Panc1 (cell line): ENCODE results near the gene DRGX.

Experiments used
- CTCF ChIP-seq: fragments of 450-650 bp; IDR thresholded peaks from 2 replicates; pipeline ENCODE4 v1.5.1; 2017; ENCODE audit warnings: mild to moderate bottlenecking
- POLR2AphosphoS5 ChIP-seq: IDR thresholded peaks from 2 replicates; pipeline ENCODE4 v1.6.1; 2012; ENCODE audit warnings: mild to moderate bottlenecking, low read depth, low read length, moderate library complexity
- REST ChIP-seq, 2 experiments: IDR thresholded peaks; 2 replicates each; pipeline ENCODE4 v1.6.1; 2011 to 2012; ENCODE audit warnings: low read depth in 2 of 2, control low read depth in 1 of 2, low read length in 1 of 2, mild to moderate bottlenecking in 1 of 2, moderate library complexity in 1 of 2; ENCODE audit not compliant: insufficient read depth in 1 of 2
- SIN3A ChIP-seq: IDR thresholded peaks from 2 replicates; pipeline ENCODE4 v1.6.1; 2012; ENCODE audit warnings: low read depth, mild to moderate bottlenecking, low read length, moderate library complexity, borderline replicate concordance; ENCODE audit not compliant: insufficient read depth
- TCF7L2 ChIP-seq: IDR thresholded peaks from 2 replicates; pipeline ENCODE4 v1.6.1; 2011; ENCODE audit warnings: mild to moderate bottlenecking, low read depth, low read length, inconsistent platforms

GRCh38 chr10:49347827-49348226 is 48.1 kb downstream of the DRGX start:
- TF ChIP-seq CTCF (no peak), POLR2AphosphoS5 (no peak), SIN3A (no peak), REST (IDR thresholded peaks at IDR 0.05; ENCODE audit: insufficient read depth in 1 of 2, low read depth in 2 of 2, low read length in 1 of 2) (no peak), TCF7L2 (no peak)
